GM18508 (cell line): ENCODE results near the gene IL17RE.
"Not testable (repeated sequence)": the region's sequence is repeated elsewhere in the genome, so short reads cannot be mapped to it uniquely, and the experiment has no call there.

Source experiments
- ATAC-seq: cut with Tn5 transposase; IDR thresholded peaks from one replicate; pipeline ENCODE4 v1.9.1; 2021; ENCODE audit warnings: moderate number of reproducible peaks; ENCODE audit not compliant: insufficient read depth, unreplicated experiment

Gene IL17RE

DNA sequence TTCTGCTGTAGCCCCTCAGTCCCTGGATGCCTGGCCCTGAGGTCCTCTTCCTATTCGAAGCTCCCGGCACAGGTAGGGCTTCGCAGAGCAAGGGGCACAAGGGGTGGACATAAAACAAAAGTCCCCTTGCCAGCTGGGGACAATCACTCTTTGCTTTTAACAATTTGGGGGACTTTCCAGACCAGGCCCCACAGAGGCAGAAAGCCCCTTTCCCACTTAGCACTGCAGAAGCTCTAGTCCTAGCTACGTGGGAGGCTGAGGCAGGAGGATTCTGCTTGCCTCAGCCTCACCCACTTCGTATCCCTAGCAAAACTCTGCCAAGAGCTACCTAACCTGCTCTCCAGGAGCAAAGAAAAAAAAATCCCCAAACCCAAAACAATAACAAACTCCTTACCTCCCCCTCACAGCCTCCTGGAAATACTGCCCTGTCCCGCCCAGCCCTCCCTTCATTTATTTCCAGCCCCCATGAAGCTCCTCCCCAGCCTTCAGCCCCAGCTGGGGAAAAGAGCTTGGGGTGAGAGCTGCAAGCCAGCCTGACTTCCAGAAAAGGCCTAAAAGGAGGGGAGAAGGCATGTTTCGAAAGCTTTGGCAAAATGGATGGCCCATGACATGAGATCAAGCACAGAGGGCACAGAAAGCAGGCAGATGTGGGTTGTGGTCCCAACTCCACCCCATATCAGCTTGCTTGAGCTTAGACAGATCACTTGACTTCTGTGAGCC is 22.7 kb upstream of the IL17RE start, which contains the start of gene CIDEC:
TSS of gene CIDEC (minus strand) at position 424 of the 720 bp plus-strand sequence. CDS start 1,767 bp downstream, outside the sequence.
- ATAC-seq = no peak

DNA sequence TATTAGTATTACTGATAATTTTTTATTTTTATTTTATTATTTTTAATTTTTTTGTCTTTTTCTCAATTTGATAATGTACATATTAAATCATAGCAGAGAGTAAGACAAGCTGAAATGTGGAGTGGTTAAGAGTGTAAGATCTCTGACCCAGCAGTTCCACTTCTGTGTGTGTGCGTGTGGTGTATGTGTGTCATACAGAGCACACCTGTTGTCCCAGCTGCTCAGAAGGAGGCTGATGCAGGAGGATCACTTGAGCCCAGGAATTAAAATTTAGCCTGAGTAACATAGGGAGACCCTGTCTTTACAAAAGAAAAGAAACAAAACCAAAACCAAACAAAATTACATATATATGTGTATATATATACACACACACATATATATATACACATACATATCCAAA is 21.2 kb upstream of the IL17RE start:
- no peak for ATAC-seq

- ATAC-seq = no peak
Observed at GRCh38 chr3:9883706-9884554, 18.7 kb upstream of the IL17RE start.

GRCh38 chr3:9884555-9885165 is 18.0 kb upstream of the IL17RE start:
- no peak for ATAC-seq

GRCh38 chr3:9886328-9886727 is 16.3 kb upstream of the IL17RE start:
- no peak for ATAC-seq

DNA sequence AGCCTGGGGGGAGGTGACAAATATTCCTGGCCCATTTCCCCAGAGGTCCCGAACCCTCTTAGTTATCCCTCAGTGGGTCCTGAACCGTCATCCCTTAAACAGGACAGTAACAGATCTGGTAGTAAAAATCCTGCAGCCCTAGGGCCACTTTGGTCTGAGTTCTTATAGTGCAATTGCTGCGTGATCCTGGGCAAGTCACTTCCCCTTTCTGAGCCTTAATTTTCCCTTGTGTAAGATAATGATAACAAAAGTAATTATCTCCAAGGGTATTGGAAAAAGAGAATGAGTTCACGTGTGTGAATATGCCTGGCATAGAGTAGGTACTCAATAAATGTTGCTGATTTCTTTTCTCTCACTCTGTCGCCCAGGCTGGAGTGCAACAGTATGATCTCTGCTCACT is 15.2 kb upstream of the IL17RE start:
- no peak for ATAC-seq

DNA sequence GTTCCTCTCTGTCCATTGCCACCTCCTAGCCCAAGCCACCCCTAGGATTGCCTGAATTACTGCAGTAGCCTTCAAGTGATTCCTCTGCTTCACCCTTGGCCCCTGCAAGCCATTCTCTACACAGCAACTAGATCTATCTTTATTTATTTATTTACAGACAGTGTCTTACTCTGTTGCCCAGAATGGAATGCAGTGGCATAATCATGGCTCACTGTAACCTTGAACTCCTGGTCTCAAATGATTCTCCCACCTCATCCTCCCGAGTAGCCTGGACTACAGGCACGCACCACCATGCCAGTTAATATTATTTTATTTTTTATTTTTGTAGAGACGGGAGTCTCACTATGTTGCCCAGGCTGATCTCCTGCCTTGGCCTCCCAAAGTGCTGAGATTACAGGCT is 14.1 kb upstream of the IL17RE start:
- ATAC-seq = no peak

GRCh38 chr3:9889405-9889804 is 13.2 kb upstream of the IL17RE start:
- ATAC-seq = no peak

DNA sequence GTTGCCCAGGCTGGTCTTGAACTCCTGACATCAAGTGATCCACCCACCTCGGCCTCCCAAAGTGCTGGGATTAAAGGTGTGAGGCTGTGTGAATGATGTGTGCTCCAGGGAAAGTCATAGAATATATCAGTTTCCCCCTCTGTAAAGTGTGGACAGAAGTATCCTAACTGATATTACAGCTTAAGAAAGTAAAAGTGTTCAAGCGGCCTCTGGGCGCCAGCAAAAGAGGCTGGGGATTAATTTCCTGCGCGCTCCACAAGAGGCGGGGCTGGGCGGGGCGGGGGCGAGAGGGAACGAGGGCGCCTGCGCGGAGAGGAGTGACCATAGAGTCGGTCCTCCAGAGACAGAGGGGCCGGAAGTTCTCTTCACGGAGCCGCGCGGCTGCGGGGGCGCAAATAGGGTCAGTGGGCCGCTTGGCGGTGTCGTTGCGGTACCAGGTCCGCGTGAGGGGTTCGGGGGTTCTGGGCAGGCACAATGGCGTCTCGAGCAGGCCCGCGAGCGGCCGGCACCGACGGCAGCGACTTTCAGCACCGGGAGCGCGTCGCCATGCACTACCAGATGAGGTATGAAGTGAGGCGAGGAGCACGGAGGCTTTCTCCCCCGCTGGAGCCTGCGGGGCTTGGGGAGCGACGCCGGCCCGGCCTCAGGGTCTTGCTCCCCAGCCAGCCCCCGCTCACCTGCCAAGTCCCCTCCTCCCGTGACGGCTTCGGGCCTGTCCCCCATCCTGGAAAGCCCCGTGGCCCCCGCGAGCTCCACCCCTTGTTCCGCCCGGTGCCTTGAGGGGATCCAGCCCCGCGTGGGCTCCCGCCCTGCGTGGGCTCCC is 12.2 kb upstream of the IL17RE start, which contains the start of gene JAGN1:
TSS of gene JAGN1 (plus strand) at position 362 of the 823 bp plus-strand sequence. CDS start at position 475, 113 bp downstream.
- no peak for ATAC-seq

- ATAC-seq = no peak
Observed at GRCh38 chr3:9891072-9891622, 11.5 kb upstream of the IL17RE start.

GRCh38 chr3:9893739-9894138 is 8.9 kb upstream of the IL17RE start:
- ATAC-seq = no peak

- ATAC-seq = not testable (repeated sequence)
Observed at GRCh38 chr3:9895715-9896114, 6.9 kb upstream of the IL17RE start.

DNA sequence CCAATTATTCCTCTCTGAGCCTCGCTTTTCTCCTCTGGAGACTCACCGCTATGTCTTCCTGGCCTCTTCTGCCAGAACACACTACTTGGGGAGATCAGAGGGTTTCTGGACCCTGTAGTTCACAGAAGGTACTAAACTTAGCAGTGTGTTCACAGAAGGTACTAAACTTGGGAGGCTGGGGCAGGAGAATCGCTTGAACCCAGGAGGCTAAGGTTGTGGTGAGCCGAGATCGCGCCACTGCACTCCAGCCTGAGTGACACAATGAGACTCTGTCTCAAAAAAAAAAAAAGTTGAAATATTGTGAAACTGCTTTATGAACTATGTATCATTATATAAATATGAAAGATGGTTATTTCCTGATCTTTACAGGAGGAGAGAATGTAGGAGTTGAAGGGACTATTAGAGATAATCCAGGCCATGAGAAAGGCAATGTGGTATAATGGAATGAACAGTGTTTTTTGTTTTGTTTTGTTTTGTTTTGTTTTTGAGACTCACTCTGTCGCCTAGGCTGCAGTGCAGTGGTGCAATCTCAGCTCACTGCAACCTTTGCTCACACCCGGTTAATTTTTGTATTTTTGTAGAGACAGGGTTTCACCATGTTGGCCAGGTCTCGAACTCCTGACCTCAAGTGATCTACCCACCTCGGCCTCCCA is 5.8 kb upstream of the IL17RE start:
- not testable (repeated sequence) for ATAC-seq

DNA sequence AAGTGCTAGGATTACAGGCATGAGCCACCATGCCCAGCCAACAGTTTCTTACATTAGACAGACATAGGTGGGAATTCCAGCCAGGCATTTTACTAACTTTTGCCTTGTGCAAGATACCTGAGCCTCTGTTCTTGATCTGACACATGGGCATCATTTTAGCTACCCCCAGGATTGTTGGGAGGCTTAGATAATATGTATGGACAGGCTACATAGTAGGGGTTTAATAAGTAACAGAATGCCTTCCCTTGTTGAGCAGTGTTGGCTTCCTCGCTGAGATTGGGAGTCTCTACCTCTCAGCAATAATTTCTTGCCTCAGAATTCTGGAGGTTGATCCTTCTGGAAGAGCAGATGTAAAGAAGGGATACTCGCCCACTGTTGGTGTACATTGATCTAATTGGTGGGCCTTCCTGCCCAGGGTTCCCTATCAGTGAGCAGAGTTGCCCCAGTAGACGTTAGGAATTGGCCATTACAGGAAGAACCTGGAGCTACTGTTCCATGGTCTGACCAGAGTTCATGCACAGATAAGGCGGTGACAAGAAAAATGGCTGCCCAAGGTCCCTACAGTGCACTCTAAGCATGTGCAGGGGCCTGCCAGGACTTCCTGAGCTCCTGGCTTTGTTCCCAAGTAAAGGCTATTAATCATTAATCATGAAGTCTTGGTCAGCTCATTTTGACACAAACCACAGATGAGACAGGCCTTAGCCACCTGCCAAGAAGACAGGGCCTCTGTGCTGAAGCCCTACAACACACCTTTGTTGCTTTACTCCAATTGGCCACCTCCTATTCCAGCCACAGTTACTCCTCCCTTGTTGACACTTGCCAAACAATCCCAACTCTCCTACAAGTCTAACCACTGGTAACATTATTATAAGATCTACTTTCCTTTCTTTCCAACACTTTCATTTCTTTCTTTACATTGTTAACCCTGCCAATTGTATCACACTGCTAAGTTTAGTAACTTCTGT is 5.0 kb upstream of the IL17RE start:
- no peak for ATAC-seq

DNA sequence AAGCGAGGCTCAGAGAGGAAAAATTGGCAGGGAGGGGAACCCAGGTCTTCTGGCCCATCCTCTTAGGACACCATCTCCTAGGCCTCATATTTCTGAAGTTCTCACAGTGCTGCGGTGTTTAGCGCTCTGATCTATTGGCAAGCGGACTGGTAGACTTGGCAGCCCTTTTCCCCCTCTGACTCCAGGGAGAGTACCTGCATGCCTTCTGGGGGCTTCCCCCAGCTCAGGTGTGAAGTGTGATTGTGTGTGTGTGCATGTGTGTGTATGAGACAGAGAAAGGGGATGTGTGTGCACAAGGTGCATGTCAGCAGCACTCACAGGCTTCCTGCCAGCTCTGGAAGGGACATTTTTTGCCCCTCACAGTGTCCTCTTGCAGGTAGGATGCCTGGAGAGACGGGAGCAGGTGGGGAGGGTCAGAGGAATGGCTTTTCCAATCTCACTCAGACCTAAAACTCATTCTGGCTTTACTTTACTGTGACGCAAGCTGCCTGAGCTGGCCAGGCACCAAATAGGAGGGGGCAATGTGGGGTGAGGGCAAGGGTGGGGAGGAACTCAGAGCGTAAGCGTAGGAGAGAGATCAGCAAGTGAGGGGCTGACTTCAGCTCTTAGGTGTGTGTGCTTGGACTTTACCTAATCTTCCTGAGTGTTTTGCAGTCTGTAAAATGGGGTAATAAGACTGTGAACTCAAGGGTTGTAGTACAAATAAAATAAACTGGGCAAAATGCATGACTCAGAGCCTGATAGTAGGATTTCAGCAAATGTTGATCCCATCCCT is 4.0 kb upstream of the IL17RE start:
- ATAC-seq = no peak

DNA sequence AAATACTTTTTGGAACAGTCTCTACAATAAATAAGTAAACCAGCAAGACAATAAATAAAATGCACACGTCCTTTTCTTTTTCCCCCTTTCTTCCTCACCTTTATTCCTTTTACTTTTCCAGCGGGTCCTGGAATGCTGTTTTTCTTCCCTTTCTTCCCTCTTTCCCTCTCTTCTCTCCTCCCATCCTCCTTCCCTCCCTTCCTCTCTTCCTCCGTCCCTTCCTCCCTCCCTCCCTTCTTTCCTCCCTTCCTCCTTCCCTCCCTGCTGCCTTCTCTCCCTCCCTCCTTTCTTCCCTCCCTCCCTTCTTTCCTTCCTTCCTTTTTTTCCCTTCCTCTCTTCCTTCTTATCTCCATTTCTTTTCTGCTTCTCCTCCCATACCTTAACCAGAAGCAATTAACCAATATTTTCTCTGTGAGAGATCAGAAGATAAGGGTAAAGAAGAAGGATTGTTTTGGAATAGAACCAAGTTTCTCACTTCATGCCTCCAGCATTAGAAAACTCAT is 3.3 kb upstream of the IL17RE start:
- ATAC-seq = no peak

- ATAC-seq = not testable (repeated sequence)
Observed at GRCh38 chr3:9900965-9901415, 1.7 kb upstream of the IL17RE start.
